ENCODE results near the gene TAF10.

TAF10 gene

DNA sequence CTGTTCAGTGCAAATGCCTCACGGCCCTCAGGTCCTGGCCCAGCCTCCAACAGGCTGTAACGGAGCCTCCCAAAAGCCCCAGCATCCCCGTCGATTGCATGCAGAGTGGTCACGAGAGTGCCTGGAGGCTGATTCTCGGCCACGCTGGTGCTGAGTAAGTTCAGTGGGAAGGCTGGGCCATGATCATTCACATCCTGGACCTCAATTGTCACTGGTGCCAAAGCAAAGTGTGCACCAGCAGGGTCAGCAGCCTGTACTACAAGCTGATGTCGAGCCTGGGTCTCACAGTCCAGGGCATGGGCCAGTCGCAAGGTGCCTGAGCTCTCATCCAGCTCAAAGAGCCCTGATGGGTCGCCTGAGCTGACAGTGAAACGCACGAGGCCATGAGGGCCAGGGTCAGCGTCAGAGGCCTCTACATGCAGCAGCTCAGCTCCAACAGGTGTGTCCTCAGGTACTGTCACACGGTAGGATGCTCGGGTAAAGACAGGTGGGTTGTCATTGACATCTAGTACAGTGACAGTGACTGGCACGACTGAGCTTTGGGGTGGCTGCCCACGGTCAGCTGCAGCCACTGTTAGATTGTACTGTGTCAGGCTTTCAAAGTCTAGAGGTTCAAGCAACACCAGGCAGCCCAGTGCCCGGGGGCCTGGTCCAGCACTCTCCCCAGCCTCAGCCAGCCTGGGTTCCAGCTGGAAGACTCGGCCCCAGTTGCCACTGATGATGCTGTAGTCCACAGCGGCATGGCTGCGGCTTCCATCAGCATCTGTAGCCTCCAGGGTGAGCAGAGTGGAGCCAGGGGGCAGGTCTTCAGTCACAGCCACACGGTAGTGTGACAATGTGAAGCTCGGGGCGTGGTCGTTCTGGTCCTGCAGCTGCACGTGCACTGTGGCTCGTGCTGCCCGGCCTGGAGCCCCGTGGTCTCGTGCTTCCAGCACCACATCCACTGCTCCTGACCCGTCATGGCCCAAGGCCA lies 11.7 kb upstream of the TAF10 start:
- DNase-seq: no peak

DNA sequence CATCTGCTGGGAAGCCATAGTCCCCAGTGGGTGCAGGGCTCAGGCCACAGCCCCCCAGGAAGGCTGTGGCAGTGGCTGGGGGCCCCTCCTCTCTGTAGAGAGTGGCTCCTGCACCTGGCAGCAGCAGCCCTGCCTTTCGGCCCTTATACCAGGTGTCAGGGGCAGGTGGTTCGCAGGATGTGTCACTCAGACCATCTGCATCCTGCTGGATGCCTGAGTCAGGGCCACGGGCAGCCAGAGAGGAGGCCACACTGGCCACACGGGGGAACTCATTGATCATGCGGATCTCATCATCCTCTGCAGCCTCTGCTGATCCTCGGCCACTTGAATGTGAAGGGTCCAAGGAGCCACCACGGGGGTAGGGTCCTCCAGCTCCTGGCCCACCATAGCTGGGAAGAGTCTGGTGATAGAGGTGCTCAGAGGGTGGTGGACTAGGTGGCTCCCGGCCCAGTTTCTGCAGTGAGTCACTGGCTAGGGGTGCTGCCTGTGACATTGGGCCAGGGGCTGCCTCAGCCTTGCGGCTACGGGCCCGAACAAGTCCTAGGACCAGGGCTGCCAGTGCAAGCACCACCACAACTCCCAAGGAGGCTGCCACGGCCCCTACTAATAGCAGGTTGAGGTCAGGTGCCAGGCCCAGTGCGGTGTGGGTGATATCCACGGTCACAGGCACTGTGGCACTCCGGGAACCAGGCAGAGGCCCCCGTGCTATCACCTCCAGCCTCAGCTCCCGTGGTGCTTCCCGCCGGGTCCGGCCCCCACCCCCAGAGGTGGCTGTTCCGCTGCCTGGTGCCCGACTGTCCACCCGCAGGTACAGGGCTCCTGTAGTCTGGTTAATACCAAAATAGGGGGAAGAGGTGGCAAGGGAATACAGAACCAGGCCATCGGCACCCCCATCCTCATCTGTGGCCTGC lies 10.5 kb upstream of the TAF10 start:
- no peak for DNase-seq

DNA sequence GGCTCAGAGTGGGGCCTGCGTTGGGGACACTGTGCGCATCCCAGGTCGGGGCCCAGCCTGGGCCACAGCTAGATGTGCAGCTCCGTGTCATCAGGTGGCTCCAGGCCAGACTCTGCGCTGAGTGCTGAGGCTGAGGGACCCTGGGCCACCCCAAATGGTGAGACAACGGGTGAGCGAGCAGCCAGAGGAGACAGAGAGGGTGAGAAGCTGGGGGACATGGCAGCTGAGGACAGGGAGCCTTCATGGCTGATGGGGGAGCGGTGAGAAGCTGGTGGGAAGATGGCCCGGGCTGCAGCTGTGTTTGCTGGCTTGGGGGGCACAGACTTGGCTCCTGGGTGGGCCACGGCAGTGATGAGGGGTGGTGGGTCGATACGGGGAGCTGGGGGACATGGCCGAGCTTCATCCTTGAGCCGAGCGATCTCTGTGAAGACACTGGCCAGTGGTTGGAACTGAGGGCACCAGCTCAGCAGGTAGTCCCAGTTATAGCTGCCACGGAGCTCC lies 9.7 kb upstream of the TAF10 start:
- DNase-seq: no peak

DNA sequence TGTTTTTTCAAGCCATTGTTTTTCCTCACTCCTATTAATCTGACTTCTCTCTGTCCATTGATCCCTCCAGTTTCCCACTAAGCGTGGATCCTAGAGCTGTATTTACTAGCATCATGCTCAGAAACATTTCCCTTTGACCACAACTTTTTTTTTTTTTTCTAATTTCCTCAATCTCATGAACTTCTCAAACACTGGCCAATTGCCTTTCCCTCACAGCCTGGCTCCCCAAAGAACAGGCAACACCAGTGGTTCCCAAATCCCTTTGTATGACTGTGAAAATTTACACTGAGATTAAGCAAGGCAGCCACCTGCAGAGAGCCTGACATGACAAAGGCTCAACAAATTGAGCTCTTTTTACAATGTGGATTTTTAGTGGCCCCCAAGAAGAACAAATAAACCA lies 8.6 kb upstream of the TAF10 start:
- no peak for DNase-seq

DNA sequence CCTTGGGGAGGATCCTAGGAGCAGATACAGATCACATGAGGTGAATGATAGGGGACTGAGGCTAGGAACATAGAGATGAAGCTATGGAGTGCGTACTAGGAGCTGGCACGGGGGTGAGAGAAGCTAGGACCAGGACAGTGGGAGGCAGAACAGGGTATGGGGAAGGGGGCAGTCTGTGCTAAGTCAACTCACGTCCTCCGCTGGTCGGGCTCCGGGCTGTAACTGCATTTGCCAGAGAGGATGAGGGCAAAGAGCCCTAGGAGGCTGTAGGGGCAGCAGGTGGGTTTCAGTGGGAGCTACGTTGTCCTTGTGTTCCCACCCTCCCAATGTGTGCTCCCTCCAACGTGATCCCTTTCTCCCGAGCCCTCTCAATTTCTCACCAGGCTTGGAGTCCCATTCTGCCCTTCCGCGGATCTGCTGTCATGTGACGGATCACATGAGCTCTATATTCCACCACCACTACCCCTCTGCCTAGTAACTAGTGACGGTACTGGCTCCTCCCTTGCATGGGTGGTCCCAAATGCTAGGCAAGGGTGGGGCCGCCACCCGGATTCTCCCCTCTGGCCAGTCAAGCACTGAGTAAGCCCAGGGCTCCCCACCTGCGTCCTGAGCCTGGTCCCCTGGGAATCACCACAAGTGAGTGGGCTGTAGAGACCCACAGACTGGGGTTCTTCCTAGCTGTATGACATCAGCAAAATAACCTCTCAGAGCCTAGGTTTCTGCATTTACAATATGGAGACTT lies 7.2 kb upstream of the TAF10 start, which contains the start of gene TPP1:
Gene TPP1 (minus strand): TSS at position 419 of the 742 bp plus-strand sequence. CDS start 22 bp downstream, at position 397.
- DNase-seq: peak; percentile 92

DNA sequence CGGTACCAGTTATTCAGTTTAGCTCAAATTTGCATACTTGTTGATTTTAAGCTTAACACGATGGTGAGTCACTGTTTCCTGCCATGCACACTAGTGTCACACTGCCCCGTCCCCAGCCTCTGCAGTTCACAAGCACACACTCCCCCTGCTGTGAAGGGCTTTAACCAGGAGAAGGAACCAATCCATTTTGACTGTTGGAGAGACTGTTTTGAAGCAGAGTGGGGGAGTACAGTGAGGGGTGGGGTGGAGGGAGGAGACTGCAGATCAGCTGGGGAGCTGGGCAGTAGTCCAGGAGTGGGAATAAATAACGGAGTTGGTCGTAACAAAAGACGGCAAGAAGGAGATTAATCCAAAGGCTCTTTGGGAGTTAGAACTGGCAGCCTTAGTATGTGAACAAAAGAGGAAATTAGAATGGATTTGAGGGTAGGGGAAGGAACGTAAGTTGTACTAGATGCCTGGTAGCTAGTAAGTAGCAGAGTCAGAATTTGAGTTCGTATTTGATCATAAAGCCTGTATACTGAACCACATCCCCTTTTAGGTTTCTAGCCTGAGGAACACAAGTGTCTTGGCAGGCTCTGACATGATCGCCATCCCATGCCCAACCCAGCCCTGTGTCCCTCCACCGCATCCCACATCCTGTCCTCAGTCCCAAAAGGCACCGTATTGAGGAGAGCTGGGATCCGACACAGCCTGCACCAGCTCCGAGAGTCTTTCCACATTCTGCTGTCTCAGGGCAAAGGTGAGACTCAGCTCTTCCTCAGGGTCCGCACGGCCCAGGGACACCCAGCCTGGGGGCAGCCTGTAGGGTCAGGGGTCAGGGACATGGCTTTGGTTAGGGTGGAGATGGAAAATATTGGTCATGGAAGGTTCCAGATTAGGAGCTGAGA lies 6.3 kb upstream of the TAF10 start:
- DNase-seq: peak; percentile 83

DNA sequence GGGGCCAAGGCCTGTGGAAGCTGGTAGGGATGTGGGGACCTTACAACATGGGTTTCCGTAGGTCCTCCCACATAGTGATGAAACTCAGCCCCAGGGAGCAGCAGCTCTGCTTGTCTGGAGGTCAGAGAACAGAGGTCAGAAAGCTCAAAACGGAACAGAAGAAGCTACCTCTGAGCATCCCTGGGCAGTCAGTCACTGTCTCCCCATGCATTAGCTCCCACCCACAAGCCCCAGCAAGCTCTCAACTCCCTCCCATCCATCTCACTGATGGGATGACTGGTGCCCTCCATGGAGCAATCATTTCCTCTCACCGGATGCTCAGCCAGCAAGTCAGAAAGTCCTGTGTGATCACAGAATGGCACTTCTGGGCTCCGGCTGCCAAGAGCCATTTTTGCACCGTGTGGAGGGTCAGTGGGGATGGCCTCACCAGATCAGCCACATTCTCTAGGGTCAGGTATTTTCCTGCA lies 5.3 kb upstream of the TAF10 start:
- peak; percentile 50 for DNase-seq

DNA sequence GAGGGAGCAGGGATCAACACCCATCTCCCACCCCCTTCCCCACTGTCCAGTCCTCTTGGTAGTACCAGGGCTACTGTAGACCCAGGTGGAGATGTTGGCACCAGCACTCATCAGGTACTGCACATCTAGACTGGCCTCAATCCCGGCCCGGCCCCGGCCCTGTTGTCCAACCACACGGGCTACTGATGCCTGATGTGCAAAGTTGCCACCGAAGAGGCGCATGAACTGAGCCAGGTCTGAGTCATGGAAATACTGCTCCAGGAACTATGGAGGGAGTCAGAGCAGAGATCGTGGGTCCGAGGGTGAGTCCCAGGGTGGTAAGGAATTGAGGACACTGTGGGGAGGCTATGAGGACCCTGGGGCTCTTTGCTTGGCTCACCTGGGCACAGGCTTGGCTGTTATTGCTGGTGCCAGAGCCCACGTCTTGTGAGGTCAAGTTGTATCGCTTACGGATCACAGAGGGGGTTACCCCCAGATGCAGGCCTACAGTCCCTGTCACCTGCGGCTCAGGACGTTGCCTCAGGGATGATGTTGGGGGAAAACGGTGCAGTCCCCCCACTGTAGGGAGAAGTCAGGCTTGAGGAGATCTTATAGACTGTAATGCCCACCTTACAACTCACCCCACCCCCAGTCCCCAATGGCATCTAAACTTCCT lies 4.7 kb upstream of the TAF10 start:
- no peak for DNase-seq

DNA sequence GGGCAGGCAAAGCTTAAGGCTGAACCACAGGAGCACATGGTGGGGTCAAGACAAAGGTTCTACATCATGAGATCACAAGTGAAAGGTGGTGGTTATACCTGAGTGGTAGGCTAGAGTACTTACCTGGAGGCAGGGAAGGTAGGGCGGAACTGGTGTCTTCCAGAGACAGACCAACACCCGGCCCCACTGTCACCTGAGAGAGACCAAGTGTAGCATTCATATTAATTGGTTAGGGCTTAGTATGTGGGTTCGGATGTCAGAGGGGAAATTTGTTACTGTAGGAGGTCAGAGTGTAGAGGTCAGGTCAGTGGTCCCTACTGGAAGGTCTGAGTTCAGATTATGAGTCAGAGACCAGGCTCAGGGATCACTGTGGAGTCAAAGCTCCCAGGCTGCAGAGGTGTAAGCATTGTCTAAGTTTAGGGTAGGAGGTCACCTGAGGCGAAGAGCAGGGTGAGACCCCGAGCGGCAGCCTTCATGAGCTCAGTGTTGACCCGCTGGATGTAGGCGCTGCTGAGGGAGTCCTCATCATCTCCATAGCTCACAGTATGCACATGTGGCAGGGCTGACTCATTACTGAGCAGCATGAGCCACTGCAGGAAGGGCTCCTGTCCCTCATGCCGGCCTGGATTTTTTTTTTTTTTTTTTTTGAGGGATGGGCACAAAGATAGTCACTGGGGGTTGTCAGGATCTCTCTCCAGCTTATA lies 4.0 kb upstream of the TAF10 start:
- no peak for DNase-seq

DNA sequence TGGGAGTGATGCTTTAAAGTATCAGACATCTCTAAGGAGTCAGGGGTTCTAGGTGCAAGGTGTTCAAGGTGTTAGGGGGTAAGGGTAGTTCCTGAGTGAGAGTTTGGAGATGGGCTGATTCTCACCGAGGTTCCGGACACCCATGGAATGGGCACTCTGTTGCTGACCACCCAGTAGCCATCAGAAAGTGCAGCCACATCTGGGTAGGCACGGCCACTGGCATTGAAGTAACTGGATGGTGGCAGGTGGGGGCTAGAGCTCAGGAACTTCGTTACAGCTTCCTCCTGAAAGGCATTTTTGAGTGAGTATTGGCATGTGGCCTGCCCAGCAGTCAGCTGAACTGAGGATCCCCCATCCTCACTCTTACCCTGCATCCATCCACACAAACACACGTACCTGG lies 3.0 kb upstream of the TAF10 start:
- DNase-seq: no peak

DNA sequence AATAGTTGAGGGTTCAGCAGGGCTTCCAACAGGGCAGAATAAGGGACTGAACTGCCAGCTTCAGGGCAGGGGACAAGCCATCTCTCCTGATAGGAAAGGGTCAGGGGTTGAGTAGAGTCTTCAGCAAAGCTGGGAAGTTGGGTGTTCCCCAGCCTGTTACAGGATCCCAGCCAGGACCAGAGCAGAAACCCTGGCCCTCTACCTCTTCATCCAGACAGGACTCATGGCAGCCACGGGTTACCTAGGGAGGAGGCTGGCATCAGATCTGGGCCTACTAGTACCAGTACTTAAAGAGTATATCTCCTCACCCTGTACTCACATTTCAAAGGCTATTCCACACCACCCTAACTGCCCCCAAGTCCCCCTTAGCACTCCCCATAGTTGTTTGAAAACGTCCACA lies 2.4 kb upstream of the TAF10 start:
- no peak for DNase-seq

DNA sequence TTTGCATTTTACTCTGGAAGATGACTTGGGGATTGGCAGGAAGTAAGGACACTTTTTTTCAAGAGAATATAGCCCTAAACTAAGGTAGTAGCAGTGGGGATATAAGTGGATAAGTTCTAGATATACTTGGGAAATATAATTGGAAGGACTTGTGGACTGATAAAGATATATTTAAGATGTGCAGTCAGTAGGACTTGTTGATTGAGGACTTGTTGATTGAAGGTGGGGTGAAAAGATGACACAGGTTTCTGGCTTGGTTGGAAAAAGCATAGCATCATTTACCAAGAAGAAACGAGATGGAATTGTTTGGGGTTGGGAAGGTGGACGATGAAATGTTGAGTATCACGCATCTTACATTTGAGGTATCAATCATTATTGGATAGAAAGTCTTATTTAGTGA lies 1.5 kb upstream of the TAF10 start:
- no peak for DNase-seq

DNA sequence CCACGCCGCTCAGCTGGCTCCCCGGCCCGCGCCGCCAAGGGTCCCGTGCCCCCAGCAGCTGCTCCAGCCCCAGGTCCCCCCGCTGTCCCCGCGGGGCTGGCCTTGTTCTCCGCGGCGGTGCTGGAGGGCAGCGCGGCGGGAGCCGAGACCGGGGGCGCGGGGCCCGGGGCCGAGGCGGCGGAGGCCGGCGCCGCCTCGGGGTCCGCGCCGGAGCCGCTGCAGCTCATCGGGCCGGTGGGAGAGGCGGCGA lies 128 bp downstream of the TAF10 start:
- no peak for DNase-seq

DNA sequence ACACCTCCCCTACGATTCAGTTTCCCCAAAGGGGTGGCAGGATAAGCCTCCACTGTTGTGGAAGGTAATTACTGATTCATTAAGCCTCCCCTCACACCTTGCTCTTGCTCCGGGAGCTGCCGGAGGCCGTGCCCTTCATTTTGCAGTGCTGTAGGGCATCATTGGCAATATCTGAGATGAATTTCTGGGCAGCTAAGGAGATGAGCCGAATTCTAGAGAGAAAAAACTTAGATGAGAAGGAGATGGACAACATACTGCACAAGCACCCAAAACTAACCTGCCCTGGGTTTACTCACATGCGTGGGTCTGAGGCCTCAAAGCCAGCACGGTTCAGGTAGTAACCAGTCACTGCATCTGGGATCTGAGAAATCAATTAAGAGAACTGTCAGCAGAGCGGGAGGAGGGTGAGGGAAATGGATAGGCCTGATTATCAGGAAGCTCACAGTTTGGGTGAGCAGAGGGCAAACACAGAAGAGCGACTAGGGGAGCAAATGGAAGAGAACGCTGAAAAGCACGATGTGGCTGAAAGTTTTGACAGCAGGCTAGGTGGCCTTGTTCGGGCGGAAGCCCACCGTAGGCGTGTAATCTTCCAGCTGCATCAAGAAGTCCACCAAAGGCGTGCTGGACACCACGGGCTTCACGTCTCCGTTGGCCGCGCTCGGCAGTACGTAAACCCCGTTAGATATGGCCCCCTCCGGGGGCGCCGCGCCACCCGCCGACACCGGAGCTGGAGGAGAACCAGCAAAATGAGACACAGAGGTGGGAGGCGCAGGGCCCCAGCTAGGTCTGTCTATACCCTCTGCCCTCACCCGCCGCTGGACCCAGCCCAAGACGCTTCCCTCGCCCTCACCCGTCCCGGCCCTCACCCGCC lies 689 bp downstream of the TAF10 start:
- peak; percentile 26 for DNase-seq

DNA sequence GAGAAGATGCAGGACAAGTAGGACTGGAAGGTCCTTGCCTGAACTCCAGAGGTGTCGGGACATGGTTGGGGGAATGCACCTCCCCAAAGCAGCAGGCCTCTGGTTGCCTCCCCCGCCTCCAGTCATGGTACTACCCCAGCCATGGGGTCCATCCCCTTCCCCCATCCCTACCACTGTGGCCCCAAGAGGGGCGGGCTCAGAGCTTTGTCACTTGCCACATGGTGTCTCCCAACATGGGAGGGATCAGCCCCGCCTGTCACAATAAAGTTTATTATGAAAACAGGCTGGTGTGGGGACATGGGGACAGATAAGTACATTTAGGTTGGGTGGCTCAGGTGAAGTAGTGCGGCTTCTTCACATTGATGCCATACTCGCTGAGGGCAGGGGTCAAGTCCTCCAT lies 1.4 kb downstream of the TAF10 start:
- peak; percentile 12 for DNase-seq

DNA sequence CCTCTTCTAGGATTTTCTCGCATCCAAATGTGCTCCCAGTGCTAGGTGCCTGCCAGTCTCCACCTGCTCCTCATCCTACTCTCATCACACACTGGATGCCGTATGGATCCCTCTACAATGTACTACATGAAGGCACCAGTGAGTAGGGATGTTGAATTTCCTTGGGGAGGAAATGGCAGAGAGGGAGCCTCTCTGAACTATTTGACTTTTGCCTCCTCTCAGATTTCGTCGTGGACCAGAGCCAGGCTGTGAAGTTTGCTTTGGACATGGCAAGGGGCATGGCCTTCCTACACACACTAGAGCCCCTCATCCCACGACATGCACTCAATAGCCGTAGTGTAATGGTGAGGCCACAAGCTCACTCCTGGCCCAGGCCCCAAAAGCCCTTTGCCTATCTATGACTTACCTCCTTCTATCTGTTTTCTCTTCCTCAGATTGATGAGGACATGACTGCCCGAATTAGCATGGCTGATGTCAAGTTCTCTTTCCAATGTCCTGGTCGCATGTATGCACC lies 2.5 kb downstream of the TAF10 start:
- peak; percentile 9 for DNase-seq

DNA sequence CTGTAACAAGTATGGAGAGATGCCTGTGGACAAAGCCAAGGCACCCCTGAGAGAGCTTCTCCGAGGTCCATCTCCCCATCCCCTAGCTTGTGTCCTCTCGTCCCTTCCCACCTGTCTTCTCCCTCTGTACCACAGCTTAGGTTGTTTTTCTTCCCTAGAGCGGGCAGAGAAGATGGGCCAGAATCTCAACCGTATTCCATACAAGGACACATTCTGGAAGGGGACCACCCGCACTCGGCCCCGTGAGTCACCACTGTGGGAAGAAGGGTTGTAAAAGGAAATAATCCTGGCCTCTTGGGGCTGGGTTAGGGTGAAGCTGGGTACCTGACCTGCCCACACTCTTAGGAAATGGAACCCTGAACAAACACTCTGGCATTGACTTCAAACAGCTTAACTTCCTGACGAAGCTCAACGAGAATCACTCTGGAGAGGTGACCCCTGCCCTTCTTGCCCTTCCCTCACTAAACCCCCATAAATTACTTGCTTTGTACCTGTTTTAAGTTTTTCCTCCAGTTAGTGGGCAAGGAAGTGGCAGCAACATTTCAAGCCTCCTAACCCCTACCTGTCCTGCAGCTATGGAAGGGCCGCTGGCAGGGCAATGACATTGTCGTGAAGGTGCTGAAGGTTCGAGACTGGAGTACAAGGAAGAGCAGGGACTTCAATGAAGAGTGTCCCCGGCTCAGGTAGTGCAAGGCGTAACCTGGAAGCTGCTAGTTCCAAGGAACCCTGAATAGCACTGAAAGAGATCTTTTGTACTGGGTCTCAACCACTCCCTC lies 3.1 kb downstream of the TAF10 start:
- DNase-seq: peak; percentile 7

DNA sequence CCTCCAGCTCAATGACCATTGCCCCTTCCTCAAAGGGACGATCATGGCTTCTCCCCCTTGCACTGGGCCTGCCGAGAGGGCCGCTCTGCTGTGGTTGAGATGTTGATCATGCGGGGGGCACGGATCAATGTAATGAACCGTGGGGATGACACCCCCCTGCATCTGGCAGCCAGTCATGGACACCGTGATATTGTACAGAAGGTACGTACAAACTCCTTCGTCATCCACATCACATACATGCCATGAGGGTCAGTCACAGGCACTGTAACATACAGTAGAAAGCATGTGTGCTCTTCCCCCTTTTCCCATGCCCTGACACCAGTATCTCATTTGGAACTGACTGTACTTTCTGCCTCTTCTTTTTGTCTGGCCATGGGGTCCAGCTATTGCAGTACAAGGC lies 4.0 kb downstream of the TAF10 start:
- no peak for DNase-seq
